Keratinocyte (primary cell): ENCODE measurements around the gene FAM83D.

Source experiments
- CTCF ChIP-seq, 3 experiments: IDR thresholded peaks in 1 of 3; conservative IDR thresholded peaks in 1 of 3; optimal IDR thresholded peaks in 1 of 3; 2 replicates in 2 of 3; 3 replicates in 1 of 3; pipeline versions ENCODE3 to v1.5.1; 2011; ENCODE audit warnings: low read length in 3 of 3, mild to moderate bottlenecking in 3 of 3, moderate library complexity in 2 of 3, control low read depth in 1 of 3, inconsistent platforms in 1 of 3; ENCODE audit not compliant: insufficient read depth in 2 of 3; ENCODE audit errors: extremely low read depth in 1 of 3
- EZH2 ChIP-seq: IDR thresholded peaks from one replicate; pipeline ENCODE4 v1.6.1; 2012; ENCODE audit warnings: inconsistent platforms, mild to moderate bottlenecking, low read length, moderate library complexity

GRCh38 chr20:38962928-38963401 lies 36.7 kb downstream of the FAM83D start:
- TF ChIP-seq CTCF (optimal IDR thresholded peaks at IDR 0.05 in 1 of 3, IDR thresholded peaks at IDR 0.05 in 1 of 3, conservative IDR thresholded peaks at IDR 0.05 in 1 of 3; ENCODE audit: extremely low read depth in 1 of 3, insufficient read depth in 2 of 3, low read length in 3 of 3) (no peak), EZH2 (no peak)
